ENCODE measurements around the gene WDR6. TPM values are rescaled to one million over a fixed set of nuclear protein-coding genes. Genes with fewer than 3 reads are reported as not detected.
"Not testable (repeated sequence)": the region's sequence is repeated elsewhere in the genome, so short reads cannot be mapped to it uniquely, and the experiment has no call there.

Gene WDR6
- total RNA-seq, 4 donors from 2014 or later = 95.3 to 138 (median 117) TPM

- DNase-seq (ENCODE audit: low spot score in 2 of 2) = no peak
- Histone ChIP-seq H3K27me3 (no peaks in the 10 kb centered on the region), H3K9me3 (no peaks in the 10 kb centered on the region), H3K36me3 (peaks cover 0 to 26% (median 0%) of the 10 kb centered on the region in 3 donors), H3K27ac (peak overlapping the region in 1 of 4 donors; percentile 97), H3K4me1 (peaks cover 0 to 28% (median 11%) of the 10 kb centered on the region in 4 donors), H3K4me3 (no peak overlapping the region)
- no peak for TF ChIP-seq POLR2A (IDR thresholded peaks at IDR 0.05)
- WGBS, 2 donors = 96 to 97% methylated on average over 3 of the region's 3 CpGs
Observed at GRCh38 chr3:49005303-49005680, 1.9 kb upstream of the WDR6 start.

DNA sequence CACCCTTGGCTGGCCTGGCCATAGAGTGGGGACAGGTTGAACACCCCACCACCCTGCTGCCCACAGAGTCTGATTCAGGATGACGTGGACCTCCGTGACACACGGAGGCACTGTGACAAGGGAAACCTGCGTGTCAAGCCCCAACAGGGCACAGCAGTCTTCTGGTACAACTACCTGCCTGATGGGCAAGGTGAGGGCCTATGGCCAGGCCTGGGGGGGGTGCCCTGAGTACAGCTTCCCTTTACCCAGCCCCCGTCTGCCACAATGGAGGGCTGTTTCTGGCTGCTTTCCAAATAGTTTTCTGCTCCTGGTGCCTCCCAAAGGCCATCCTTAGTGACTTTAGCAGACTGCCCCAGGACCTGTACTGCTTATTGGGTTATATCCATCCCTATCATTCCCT, 1.2 kb upstream of the WDR6 start:
- WGBS, 2 donors = 84 to 94% methylated on average over 5 of the region's 5 CpGs
- Histone ChIP-seq H3K27me3 (no peaks in the 10 kb centered on the region), H3K4me3 (peak overlapping the region in 1 of 4 donors; percentile 80), H3K27ac (peak overlapping the region; percentile 97 to 99 (median 98)), H3K9me3 (no peaks in the 10 kb centered on the region), H3K4me1 (peaks cover 0 to 28% (median 11%) of the 10 kb centered on the region in 4 donors), H3K36me3 (peaks cover 0 to 29% (median 0%) of the 10 kb centered on the region in 3 donors)
- no peak for DNase-seq (ENCODE audit: low spot score in 2 of 2)
- TF ChIP-seq EP300 (IDR thresholded peaks at IDR 0.05) (no peak), POLR2A (IDR thresholded peaks at IDR 0.05) (no peak), CTCF (IDR thresholded peaks at IDR 0.05) (no peak)

DNA sequence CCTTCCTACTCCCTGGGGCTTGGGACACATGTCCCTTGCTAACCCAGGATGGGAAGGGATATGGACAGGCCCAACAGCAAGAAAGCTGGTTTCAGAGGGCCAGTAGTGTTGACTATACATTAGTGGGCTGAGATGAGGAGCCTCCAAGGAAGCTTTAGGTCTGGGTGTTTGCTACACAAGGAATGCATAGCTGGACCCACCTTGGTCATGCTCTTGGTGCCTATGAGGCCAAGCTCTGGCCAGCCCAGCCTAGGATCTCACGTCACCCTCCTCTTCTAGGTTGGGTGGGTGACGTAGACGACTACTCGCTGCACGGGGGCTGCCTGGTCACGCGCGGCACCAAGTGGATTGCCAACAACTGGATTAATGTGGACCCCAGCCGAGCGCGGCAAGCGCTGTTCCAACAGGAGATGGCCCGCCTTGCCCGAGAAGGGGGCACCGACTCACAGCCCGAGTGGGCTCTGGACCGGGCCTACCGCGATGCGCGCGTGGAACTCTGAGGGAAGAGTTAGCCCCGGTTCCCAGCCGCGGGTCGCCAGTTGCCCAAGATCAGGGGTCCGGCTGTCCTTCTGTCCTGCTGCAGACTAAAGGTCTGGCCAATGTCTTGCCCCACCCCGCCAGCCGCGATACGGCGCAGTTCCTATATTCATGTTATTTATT, 653 bp upstream of the WDR6 start:
- Histone ChIP-seq H3K27me3 (no peaks in the 10 kb centered on the region), H3K9me3 (no peaks in the 10 kb centered on the region), H3K4me3 (peak overlapping the region; percentile 80 to 98 (median 87)), H3K4me1 (peaks cover 0 to 28% (median 11%) of the 10 kb centered on the region in 4 donors), H3K36me3 (peaks cover 0 to 33% (median 0%) of the 10 kb centered on the region in 3 donors), H3K27ac (peak overlapping the region; percentile 97 to 99 (median 98))
- 3% methylated on average over 21 of the region's 32 CpGs; no CpG with 5 or more reads in 1 of the 2 donors for WGBS, 2 donors
- TF ChIP-seq EP300 (IDR thresholded peaks at IDR 0.05) = no peak
- no peak for TF ChIP-seq CTCF (IDR thresholded peaks at IDR 0.05)
- no peak for TF ChIP-seq POLR2A (IDR thresholded peaks at IDR 0.05)
- no peak for DNase-seq (ENCODE audit: low spot score in 2 of 2)

DNA sequence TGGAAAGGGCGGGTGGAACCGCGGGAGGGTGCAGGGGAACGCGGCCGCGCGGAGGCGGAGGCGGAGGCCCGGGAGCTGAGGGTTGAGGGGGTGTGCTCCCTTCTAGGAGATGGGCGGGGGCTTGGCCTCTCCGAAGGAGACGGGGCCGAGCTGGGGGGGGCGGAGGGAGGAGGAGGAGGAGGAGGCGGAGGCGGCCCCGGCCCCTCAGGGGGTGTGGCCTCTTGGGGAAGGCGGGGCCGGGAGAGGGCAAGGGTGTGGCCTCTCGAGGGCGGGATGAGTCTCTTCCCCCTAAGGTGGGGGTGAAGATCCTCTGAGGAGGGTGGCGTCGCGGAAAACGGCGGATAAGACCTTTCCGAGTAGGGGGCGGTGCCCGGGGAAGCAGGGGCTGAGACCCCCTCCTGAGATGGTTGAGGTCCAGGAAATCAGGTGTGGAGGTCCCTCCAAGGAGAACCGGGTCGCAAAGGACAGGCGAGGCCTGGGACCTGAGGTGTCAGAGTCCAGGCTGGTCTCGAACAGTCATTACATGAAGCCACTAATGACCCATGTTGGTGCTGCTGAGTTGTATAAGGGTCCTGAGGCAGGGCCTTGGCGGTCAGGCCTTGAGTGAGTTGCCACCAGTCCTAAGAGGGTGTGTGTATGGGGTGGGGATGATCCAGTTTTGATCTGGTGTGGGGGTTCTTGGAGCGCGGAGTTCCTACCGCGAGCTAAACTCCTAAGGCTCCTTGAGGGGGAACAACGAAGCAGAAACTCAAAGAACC, 759 bp downstream of the WDR6 start:
- WGBS, 2 donors = 12 to 13% methylated on average over 36 to 40 of the region's 41 CpGs
- Histone ChIP-seq H3K27me3 (no peaks in the 10 kb centered on the region), H3K36me3 (peaks cover 0 to 33% (median 0%) of the 10 kb centered on the region in 3 donors), H3K9me3 (no peaks in the 10 kb centered on the region), H3K27ac (peak overlapping the region; percentile 97 to 99 (median 98)), H3K4me1 (peaks cover 0 to 34% (median 11%) of the 10 kb centered on the region in 4 donors), H3K4me3 (peak overlapping the region; percentile 80 to 98 (median 87))
- DNase-seq (ENCODE audit: low spot score in 2 of 2) = peak; percentile 77
- TF ChIP-seq EP300 (IDR thresholded peaks at IDR 0.05) = no peak
- no peak for TF ChIP-seq CTCF (IDR thresholded peaks at IDR 0.05)
- no peak for TF ChIP-seq POLR2A (IDR thresholded peaks at IDR 0.05)

- not testable (repeated sequence) for DNase-seq (ENCODE audit: low spot score in 2 of 2); H3K9me3 ChIP-seq; H3K27me3 ChIP-seq
- H3K27ac ChIP-seq = peak overlapping the region in 3 of 4 donors; percentile 97 to 98 (median 98)
- peaks cover 0 to 35% (median 0%) of the 10 kb centered on the region in 3 donors for H3K36me3 ChIP-seq
- peaks cover 0 to 39% (median 11%) of the 10 kb centered on the region in 4 donors for H3K4me1 ChIP-seq
- peak overlapping the region in 1 of 4 donors; percentile 80 for H3K4me3 ChIP-seq
- WGBS, 2 donors = 79 to 88% methylated on average over 5 of the region's 5 CpGs
Observed at GRCh38 chr3:49008627-49009026, 1.4 kb downstream of the WDR6 start.

DNA sequence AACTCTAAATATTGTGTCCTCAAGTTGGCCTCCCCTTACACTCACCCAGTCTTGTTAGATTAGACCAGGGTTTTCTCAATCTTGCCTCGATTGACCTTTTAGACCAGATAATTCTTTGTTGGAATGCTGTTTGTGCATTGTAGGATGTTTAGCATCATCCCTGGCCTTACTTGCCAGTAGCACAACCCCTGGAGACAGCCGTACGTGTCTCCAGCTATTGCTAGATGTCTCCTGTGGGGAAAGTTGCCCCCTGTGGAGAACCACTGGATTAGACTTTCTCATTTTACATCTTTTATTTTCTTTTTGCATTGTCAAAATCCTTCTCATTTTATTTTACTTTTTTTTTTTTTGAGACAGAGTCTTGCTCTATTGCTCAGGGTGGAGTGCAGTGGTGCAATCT, 2.2 kb downstream of the WDR6 start:
- Histone ChIP-seq H3K4me1 (peaks cover 0 to 39% (median 11%) of the 10 kb centered on the region in 4 donors), H3K4me3 (no peak overlapping the region), H3K27me3 (no peaks in the 10 kb centered on the region), H3K36me3 (peaks cover 0 to 37% (median 0%) of the 10 kb centered on the region in 3 donors), H3K9me3 (no peaks in the 10 kb centered on the region), H3K27ac (no peak overlapping the region)
- TF ChIP-seq POLR2A (IDR thresholded peaks at IDR 0.05) (no peak), EP300 (IDR thresholded peaks at IDR 0.05) (no peak), CTCF (IDR thresholded peaks at IDR 0.05) (no peak)
- DNase-seq (ENCODE audit: low spot score in 2 of 2) = no peak
- 75 to 79% methylated on average over 3 of the region's 3 CpGs for WGBS, 2 donors
